HG03108 (cell line): ENCODE data around the gene FOXE3.

Source experiments
- ATAC-seq: cut with Tn5 transposase; IDR thresholded peaks from one replicate; pipeline ENCODE4 v1.9.1; 2021; ENCODE audit warnings: moderate library complexity; ENCODE audit not compliant: unreplicated experiment

Gene FOXE3

DNA sequence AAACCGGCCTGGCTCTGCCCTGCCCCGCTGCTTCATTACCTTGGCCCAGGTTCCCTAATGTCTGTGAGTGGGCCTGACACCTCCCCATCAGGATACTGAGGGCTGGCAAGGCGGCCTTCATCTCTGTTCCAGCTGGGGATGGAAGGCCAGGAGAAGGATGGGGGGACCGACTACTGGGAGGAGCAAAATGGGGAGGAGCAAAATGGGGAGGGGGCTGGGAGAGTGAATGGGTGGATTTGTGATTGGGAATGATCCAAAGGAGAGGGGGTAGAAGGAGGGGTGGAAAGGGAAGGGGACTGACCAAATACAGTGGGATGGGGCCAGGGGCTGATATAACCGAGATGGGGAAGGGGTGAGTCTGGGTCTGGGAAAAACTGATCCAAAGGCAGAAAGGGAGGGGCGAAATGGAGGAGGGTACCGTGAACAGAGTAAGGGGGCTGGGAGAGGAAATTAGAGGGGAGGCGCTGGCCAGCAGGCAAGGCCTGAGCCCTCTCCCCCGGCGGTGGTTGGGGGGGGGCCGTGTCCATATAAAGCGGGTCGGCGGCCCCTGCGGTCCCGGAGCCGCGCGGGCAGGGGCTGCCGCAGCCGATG, at the start of gene FOXE3:
TSS of gene FOXE3 (plus strand) at position 558 of the 591 bp plus-strand sequence. CDS start at position 589, 31 bp downstream.
- no peak for ATAC-seq

DNA sequence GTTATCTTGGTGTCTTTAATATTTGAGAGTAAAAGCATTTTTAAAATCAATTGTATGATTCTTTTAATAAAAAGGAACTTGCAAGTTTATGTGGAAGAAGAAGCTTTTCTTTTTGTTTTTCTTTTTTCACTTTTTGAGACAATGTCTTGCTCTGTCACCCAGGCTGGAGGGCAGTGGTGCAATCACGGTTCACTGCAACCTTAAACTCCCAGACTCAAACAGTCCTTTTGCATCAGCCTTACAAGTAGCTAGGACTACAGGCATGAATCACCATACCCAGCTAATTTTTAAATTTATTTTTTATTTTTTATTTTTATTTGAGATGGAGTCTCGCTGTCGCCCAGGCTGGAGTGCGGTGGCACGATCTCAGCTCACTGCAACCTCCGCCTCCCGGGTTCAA, 48.4 kb upstream of the FOXE3 start:
- ATAC-seq = no peak

DNA sequence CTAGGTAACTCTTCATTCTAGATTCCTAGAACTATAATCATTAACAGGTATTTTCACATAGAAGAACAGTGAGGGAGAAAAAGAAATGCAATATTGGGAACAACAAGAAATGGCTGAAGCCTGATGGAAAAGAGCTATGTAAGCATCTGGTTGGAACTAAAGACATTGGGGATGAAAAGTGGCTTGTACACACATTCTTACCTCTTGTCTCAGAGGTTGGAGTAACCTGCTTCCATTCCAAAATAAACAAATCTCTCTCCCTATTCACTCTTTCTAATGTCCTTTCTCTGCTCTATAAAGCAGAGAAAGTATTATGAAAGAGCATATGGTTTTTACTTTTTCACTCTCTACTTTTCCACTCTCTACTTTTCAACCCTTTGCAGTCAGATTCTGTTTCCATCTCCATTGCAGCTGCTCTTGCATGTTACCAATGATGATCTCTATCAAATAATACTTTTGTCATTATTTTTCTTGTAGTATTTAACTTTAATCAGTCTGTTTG, 45.0 kb upstream of the FOXE3 start:
- no peak for ATAC-seq

DNA sequence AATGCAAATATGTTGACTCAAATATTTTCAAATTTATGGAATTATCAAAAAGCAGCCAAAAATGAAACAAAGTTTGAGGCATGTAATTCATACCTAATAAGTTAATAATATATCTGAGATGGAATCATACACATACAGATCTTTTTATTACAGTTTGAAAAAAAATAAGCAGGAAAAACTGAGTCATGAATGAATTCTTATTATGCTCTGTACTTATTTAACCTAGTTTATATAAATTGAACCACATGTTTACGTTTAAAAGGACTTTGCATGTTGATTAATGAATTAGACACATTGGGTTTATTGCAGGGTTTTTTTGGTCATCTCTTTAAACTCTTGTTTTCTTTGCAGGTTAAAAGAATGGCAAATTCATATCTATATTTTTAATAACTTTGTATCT, 41.6 kb upstream of the FOXE3 start:
- no peak for ATAC-seq

DNA sequence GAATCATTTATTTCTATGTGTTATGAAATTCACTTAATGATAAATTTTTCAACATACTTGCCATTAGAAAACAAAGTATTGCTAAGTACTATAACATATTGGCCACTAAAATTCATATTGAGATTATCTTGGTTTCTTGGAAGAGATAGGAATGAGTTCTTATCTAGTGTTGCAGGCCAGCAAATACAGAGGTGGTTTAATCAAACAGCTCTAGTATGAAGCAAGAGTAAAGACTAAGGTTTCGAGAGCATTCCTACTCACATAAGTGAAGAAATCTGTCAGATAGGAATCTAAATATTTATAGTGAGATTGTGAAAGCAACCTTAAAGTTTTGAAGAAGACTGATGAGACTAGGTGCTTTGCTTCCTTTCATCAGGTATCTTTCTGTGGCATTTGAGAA, 37.9 kb upstream of the FOXE3 start:
- no peak for ATAC-seq

DNA sequence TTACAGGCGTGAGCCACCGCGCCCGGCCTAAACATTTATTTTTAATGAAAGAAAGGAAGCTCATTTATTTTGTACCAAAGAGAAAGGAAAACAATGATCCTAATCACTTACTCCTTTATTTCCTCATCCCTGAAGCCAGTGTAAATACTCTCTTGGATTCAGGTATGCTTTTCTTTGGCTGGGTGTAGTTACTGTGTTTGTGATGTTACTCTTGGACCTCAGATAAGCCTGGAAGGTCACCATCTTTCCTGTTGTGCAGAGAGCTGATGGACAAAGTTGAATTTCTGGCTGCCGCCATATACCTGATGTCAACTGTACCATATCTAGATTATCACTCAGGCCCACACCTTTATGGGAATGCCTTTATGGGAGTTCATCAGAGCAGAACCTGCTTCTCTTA, 35.4 kb upstream of the FOXE3 start:
- no peak for ATAC-seq

GRCh38 chr1:47382399-47382983, 33.6 kb upstream of the FOXE3 start:
- ATAC-seq = no peak

GRCh38 chr1:47384083-47384482, 32.0 kb upstream of the FOXE3 start:
- no peak for ATAC-seq

GRCh38 chr1:47385020-47385419, 31.1 kb upstream of the FOXE3 start:
- ATAC-seq = no peak

DNA sequence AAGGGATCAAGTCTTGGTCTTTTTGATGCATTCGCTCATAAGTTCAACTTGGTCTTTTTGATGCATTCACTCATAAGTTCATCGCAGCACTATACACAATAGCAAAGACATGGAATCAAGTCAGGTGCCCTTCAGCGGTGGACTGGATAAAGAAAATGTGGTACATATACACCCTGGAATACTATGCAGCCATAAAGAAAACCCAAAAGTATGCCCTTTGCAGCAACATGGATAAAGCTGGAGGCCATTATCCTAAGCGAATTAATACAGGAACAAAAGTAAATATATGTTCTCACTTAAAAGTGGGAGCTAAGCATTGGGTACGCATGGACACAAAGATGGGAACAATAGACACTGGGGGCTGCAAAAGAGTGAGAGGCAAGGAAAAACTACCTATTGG, 29.8 kb upstream of the FOXE3 start:
- ATAC-seq = no peak

GRCh38 chr1:47388030-47388890, 27.8 kb upstream of the FOXE3 start:
- ATAC-seq = no peak

DNA sequence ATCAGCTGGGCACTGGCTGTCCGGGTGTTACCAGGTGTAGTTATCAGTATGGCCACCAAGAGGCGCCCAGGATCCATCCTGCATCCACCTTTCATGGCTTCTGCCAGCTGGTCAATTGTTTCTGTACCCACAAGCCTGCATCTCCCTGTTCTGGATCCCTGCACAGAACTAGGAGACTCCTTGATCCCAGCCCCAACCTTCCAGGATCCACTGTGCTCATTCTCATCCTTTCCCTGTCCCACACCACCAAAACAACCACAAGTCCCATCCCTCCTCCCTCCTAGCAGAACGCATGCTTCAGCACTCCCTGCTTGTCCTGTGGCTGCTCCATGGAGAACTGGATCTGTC, 27.2 kb upstream of the FOXE3 start:
- no peak for ATAC-seq

GRCh38 chr1:47389731-47390130, 26.4 kb upstream of the FOXE3 start:
- ATAC-seq = no peak

GRCh38 chr1:47390843-47391242, 25.2 kb upstream of the FOXE3 start:
- ATAC-seq = no peak

DNA sequence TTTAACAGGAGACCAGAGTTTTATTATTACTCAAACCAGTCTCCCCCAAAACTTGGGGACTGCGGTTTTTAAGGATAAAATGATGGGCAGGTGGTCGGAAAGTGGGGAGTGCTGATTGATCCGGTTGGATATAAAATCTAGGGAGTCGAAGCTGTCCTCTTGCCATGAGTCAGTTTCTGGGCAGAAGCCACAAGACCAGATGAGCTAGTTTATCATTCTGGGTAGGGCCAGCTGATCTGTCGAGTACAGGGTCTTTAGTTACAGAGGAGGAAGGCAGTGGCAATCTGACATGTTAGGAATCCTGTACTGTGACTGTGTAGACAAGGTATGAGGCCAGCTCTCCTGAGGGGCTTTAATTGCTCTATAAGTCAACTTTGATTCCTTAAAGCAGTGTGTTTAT, 22.9 kb upstream of the FOXE3 start:
- no peak for ATAC-seq

DNA sequence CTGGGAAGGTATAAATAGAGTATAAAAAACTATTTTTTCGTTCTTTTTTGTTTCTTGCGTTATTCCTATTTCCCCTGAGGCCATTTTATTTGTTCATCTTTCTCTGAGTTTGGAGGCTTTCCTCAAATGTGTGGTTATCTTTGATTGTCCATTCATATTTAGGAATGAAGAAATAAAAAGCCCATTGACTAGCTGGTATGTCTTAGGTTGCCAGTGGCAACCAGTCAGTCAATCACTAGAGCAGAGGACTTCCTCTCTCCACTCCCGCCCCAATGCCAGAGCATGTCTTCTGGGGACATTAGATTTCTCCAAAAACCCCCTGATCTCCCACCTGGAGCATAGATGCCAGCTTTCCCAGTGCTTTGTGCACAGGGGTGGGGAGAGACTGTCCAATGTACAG, 20.7 kb upstream of the FOXE3 start:
- ATAC-seq = no peak

GRCh38 chr1:47396671-47397196, 19.4 kb upstream of the FOXE3 start:
- no peak for ATAC-seq

DNA sequence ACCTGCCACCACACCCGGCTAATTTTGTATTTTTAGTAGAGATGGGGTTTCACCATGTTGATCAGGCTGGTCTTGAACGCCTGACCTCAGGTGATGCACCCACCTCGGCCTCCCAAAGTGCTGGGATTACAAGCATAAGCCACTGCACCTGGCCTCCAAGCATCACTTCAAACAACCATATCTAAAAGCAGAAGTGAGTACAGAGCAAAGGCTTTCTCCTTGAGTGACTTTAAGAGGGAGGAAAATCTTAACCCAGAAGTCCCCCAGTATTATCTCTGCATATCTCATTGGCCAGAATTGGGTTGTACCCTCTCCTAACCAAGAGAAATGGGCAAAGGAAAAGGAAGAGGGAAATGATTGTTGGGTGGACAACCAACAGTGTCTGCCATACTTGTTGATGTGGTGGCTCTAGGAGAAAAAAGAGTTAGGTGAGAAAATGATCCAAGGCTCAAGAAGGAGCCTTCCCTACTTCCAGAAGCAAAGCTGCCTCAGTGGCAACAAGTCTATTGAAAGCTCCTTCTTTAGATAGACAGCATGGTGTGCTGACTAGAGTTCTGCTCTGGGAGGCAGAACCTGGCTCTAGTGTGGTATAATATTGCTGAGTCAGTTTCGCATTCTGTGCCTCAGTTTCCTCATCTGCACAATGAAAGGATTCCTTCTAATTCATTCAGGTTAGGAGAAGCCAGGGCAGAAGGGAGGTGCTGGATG, 16.8 kb upstream of the FOXE3 start:
- no peak for ATAC-seq

GRCh38 chr1:47399846-47400155, 16.3 kb upstream of the FOXE3 start:
- ATAC-seq = no peak

- ATAC-seq = no peak
Observed at GRCh38 chr1:47401761-47402160, 14.3 kb upstream of the FOXE3 start.

GRCh38 chr1:47402591-47402990, 13.5 kb upstream of the FOXE3 start:
- ATAC-seq = no peak
